ENCODE measurements around the gene SNUPN.
"Not testable (repeated sequence)": the region's sequence is repeated elsewhere in the genome, so short reads cannot be mapped to it uniquely, and the experiment has no call there.

- not testable (repeated sequence) for TF ChIP-seq EP300, CTCF, POLR2A (IDR thresholded peaks at IDR 0.05)
Measured at GRCh38 chr15:75582943-75583342, 42.6 kb downstream of the SNUPN start.
